ENCODE results near the gene C16orf92. TPM values are rescaled to one million over a fixed set of nuclear protein-coding genes. Genes with fewer than 3 reads are reported as not detected.

Gene C16orf92
- total RNA-seq, 1 donor from 2014 or later, result not detected

- H3K27ac Mint-ChIP-seq, result peak overlapping the region; percentile 67
- no peak for DNase-seq (ENCODE audit: low spot score, unreplicated experiment)
- no peaks in the 10 kb centered on the region for H3K27me3 Mint-ChIP-seq
- TF ChIP-seq CTCF (IDR thresholded peaks at IDR 0.05; ENCODE audit: unreplicated experiment), result no peak
- H3K4me3 Mint-ChIP-seq (ENCODE audit: low read depth), result peak overlapping the region; percentile 85
- no peaks in the 10 kb centered on the region for H3K36me3 Mint-ChIP-seq (ENCODE audit: insufficient read depth)
- H3K9me3 Mint-ChIP-seq (ENCODE audit: low read depth), result no peaks in the 10 kb centered on the region
- H3K4me1 Mint-ChIP-seq (ENCODE audit: low read depth), result peaks cover 6% of the 10 kb centered on the region
Measured at GRCh38 chr16:30053376-30054015, 30.5 kb downstream of the C16orf92 start.

- Mint-ChIP-seq H3K4me1 (ENCODE audit: low read depth) (peaks cover 6% of the 10 kb centered on the region), H3K36me3 (ENCODE audit: insufficient read depth) (peaks cover 2% of the 10 kb centered on the region), H3K27me3 (no peaks in the 10 kb centered on the region), H3K27ac (no peak overlapping the region), H3K4me3 (ENCODE audit: low read depth) (peak overlapping the region; percentile 64), H3K9me3 (ENCODE audit: low read depth) (no peaks in the 10 kb centered on the region)
- no peak for DNase-seq (ENCODE audit: low spot score, unreplicated experiment)
- TF ChIP-seq CTCF (IDR thresholded peaks at IDR 0.05; ENCODE audit: unreplicated experiment), result no peak
Measured at GRCh38 chr16:30054451-30054850, 31.5 kb downstream of the C16orf92 start.

- no peaks in the 10 kb centered on the region for H3K9me3 Mint-ChIP-seq (ENCODE audit: low read depth)
- H3K27ac Mint-ChIP-seq, result peak overlapping the region; percentile 13
- H3K27me3 Mint-ChIP-seq, result no peaks in the 10 kb centered on the region
- no peak for DNase-seq (ENCODE audit: low spot score, unreplicated experiment)
- H3K36me3 Mint-ChIP-seq (ENCODE audit: insufficient read depth), result peaks cover 2% of the 10 kb centered on the region
- H3K4me1 Mint-ChIP-seq (ENCODE audit: low read depth), result peaks cover 6% of the 10 kb centered on the region
- H3K4me3 Mint-ChIP-seq (ENCODE audit: low read depth), result peak overlapping the region; percentile 64
- TF ChIP-seq CTCF (IDR thresholded peaks at IDR 0.05; ENCODE audit: unreplicated experiment), result peak; percentile 56
Measured at GRCh38 chr16:30054959-30055553, 32.1 kb downstream of the C16orf92 start.

GRCh38 chr16:30060346-30060745 is 37.3 kb downstream of the C16orf92 start:
- DNase-seq (ENCODE audit: low spot score, unreplicated experiment), result no peak
- Mint-ChIP-seq H3K27me3 (no peaks in the 10 kb centered on the region), H3K4me1 (ENCODE audit: low read depth) (peaks cover 8% of the 10 kb centered on the region), H3K4me3 (ENCODE audit: low read depth) (no peak overlapping the region), H3K36me3 (ENCODE audit: insufficient read depth) (peaks cover 6% of the 10 kb centered on the region), H3K27ac (no peak overlapping the region), H3K9me3 (ENCODE audit: low read depth) (no peaks in the 10 kb centered on the region)
- TF ChIP-seq CTCF (IDR thresholded peaks at IDR 0.05; ENCODE audit: unreplicated experiment), result no peak

GRCh38 chr16:30060836-30061554 is 38.0 kb downstream of the C16orf92 start:
- Mint-ChIP-seq H3K27ac (peak overlapping the region; percentile 66), H3K27me3 (no peaks in the 10 kb centered on the region), H3K36me3 (ENCODE audit: insufficient read depth) (peaks cover 6% of the 10 kb centered on the region), H3K9me3 (ENCODE audit: low read depth) (no peaks in the 10 kb centered on the region), H3K4me1 (ENCODE audit: low read depth) (peaks cover 8% of the 10 kb centered on the region), H3K4me3 (ENCODE audit: low read depth) (no peak overlapping the region)
- DNase-seq (ENCODE audit: low spot score, unreplicated experiment), result no peak
- no peak for TF ChIP-seq CTCF (IDR thresholded peaks at IDR 0.05; ENCODE audit: unreplicated experiment)

Data from progenitor cell of endocrine pancreas (in vitro differentiated cells).